NB4 (cell line): Measurements from ENCODE around the gene BMP7.

Source experiments
- CTCF ChIP-seq: IDR thresholded peaks from one replicate; pipeline ENCODE4 v1.5.1; 2012; ENCODE audit warnings: low read depth, low read length
- MYC ChIP-seq: IDR thresholded peaks from 2 replicates; pipeline ENCODE4 v1.6.1; 2011; ENCODE audit warnings: low read depth, low read length
- POLR2A ChIP-seq: IDR thresholded peaks from 2 replicates; pipeline ENCODE4 v1.6.1; 2011; ENCODE audit warnings: mild to moderate bottlenecking; ENCODE audit not compliant: insufficient read length; ENCODE audit errors: extremely low read depth
- TF ChIP-seq, protein P1 (sequence below): IDR thresholded peaks from 2 replicates; pipeline ENCODE4 v1.6.1; 2011; ENCODE audit warnings: low read depth, low read length

DNA sequence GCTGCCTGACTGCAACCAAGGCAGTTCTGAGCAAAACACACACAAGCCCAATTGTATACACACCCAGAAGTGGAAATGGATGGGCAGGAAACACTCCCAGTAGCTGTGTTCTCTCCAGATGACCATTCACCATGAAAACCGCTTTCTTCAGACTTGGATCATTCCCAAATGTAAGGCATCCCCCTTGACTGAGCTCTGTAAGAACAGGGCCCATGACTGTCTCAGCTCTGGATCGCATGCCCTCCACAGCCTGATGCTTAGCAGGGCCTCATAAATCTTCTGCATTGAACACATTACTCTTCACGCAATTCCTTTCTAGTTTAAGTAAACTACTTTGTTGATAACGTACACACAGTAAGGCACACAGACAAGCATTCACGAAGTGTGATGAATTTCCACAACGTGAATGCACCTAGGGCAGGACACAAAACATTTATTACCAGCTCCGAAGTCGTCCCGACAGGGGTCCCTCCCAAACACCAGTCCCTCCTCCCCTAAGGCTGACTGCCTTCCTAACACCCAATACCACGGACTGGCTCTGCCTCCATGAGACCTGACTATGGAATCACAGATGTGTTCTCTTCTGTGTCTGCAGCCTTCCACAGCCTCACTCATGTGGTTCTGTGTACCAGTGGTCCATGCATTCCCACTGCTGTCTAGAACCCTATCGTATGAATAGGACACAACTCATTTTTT lies 31.7 kb downstream of the BMP7 start:
- TF ChIP-seq CTCF (no peak), POLR2A (no peak), MYC (no peak)
- TF ChIP-seq, protein P1, sequence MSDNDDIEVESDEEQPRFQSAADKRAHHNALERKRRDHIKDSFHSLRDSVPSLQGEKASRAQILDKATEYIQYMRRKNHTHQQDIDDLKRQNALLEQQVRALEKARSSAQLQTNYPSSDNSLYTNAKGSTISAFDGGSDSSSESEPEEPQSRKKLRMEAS: no peak
